Activated CD4-positive, alpha-beta T cell treated with anti-CD3 and anti-CD28 coated beads for 24 hours (primary cell): ENCODE data around the gene HS6ST2.

Experiments
- DNase-seq, 2 donors: peaks; one replicate each; pipeline ENCODE4 v3.0.0-alpha.2; 2020; ENCODE audit warnings: low read depth in 2 of 2

HS6ST2 gene

GRCh38 chrX:132795181-132795580 is 163.2 kb downstream of the HS6ST2 start:
- no peak for DNase-seq

- no peak for DNase-seq
Observed at GRCh38 chrX:132791714-132792113, 166.7 kb downstream of the HS6ST2 start.

GRCh38 chrX:132790329-132790728 is 168.1 kb downstream of the HS6ST2 start:
- DNase-seq, result no peak

GRCh38 chrX:132786217-132786616 is 172.2 kb downstream of the HS6ST2 start:
- no peak for DNase-seq

GRCh38 chrX:132778917-132779316 is 179.5 kb downstream of the HS6ST2 start:
- no peak for DNase-seq

GRCh38 chrX:132776486-132777210 is 181.8 kb downstream of the HS6ST2 start:
- no peak for DNase-seq

GRCh38 chrX:132775263-132775823 is 183.1 kb downstream of the HS6ST2 start:
- DNase-seq, result no peak

- no peak for DNase-seq
Observed at GRCh38 chrX:132774010-132774714, 184.3 kb downstream of the HS6ST2 start.

- DNase-seq, result no peak
Observed at GRCh38 chrX:132769609-132770008, 188.8 kb downstream of the HS6ST2 start.

- no peak for DNase-seq
Observed at GRCh38 chrX:132766452-132766851, 192.0 kb downstream of the HS6ST2 start.

- no peak for DNase-seq
Observed at GRCh38 chrX:132763528-132763927, 194.9 kb downstream of the HS6ST2 start.

GRCh38 chrX:132758759-132759158 is 199.7 kb downstream of the HS6ST2 start:
- DNase-seq, result no peak

- DNase-seq, result no peak
Observed at GRCh38 chrX:132757066-132757623, 201.3 kb downstream of the HS6ST2 start.

- no peak for DNase-seq
Observed at GRCh38 chrX:132756439-132756838, 202.0 kb downstream of the HS6ST2 start.

GRCh38 chrX:132751063-132751690 is 207.3 kb downstream of the HS6ST2 start:
- no peak for DNase-seq

- DNase-seq, result no peak
Observed at GRCh38 chrX:132750331-132751062, 207.9 kb downstream of the HS6ST2 start.

- DNase-seq, result no peak
Observed at GRCh38 chrX:132749406-132749805, 209.0 kb downstream of the HS6ST2 start.

- no peak for DNase-seq
Observed at GRCh38 chrX:132748909-132749308, 209.5 kb downstream of the HS6ST2 start.

- no peak for DNase-seq
Observed at GRCh38 chrX:132748268-132748667, 210.2 kb downstream of the HS6ST2 start.

GRCh38 chrX:132745593-132745992 is 212.8 kb downstream of the HS6ST2 start:
- DNase-seq, result no peak

- no peak for DNase-seq
Observed at GRCh38 chrX:132744470-132744869, 214.0 kb downstream of the HS6ST2 start.

- DNase-seq, result no peak
Observed at GRCh38 chrX:132743086-132743485, 215.3 kb downstream of the HS6ST2 start.
